A549 (cell line): Measurements from ENCODE around the gene STRBP. TPM values are rescaled to one million over a fixed set of nuclear protein-coding genes. Genes with fewer than 3 reads are reported as not detected.

Experiments used
- ATAC-seq, 2 experiments: fragments of 200-7000 bp in 1 of 2; fragments of >200 bp in 1 of 2; cut with Nextera tagmentation in 1 of 2; cut with Tn5 transposase in 1 of 2; 3 replicates each; pipeline versions ENCODE4 v1.8.0 to v1.9.1; 2018 to 2020; ENCODE audit warnings: mild to moderate bottlenecking in 1 of 2, moderate library complexity in 1 of 2
- CTCF ChIA-PET: fragments of 300-600 bp; sonication (Branson Sonifier 250); formaldehyde crosslinking; extraction: SDS; loops from one replicate; lab custom pipeline; 2021; ENCODE audit warnings: antibody characterized with exemption, inconsistent platforms; lab: Yijun Ruan, JAX
- POLR2A ChIA-PET: fragments of 350-600 bp; formaldehyde crosslinking; extraction: SDS; loops from one replicate; lab custom pipeline; 2021; ENCODE audit warnings: antibody characterized with exemption, inconsistent platforms; lab: Yijun Ruan, JAX
- DNase-seq, 2 experiments: peaks; one replicate each; pipeline versions ENCODE4 v3.0.0 to v3.0.0-alpha.2; 2011 to 2016; ENCODE audit warnings: low read depth in 1 of 2, low spot score in 1 of 2
- FAIRE-seq: peaks from 2 replicates; lab custom pipeline; 2011; peaks lifted over from hg19 to GRCh38; lab: Jason Lieb, UNC
- H3K27ac ChIP-seq, 2 experiments: fragments of >200 bp; sonication (Bioruptor Twin); formaldehyde crosslinking; 3 replicates each; pipeline ENCODE4 v1.5.1; 2016 to 2017
- H3K4me1 ChIP-seq: fragments of >200 bp; sonication (Bioruptor Twin); formaldehyde crosslinking; 3 replicates; pipeline ENCODE4 v1.6.1; 2016
- H3K4me2 ChIP-seq: fragments of >200 bp; sonication (Bioruptor Twin); formaldehyde crosslinking; 3 replicates; pipeline ENCODE4 v1.6.1; 2016
- H3K4me3 ChIP-seq: fragments of >200 bp; sonication (Bioruptor Twin); formaldehyde crosslinking; 3 replicates; pipeline ENCODE4 v1.5.1; 2016
- H3K9me3 ChIP-seq: fragments of >200 bp; sonication (Bioruptor Twin); formaldehyde crosslinking; 3 replicates; pipeline ENCODE4 v1.6.1; 2016
- CBX2 ChIP-seq: fragments of 200-600 bp; sonication (generic); IDR thresholded peaks from 2 replicates; pipeline ENCODE4 v1.6.1; 2016; ENCODE audit warnings: low read depth, mild to moderate bottlenecking, borderline replicate concordance
- CHD4 ChIP-seq: fragments of 200-600 bp; sonication (generic); IDR thresholded peaks from 2 replicates; pipeline ENCODE4 v1.6.1; 2016; ENCODE audit warnings: antibody characterized with exemption, mild to moderate bottlenecking, borderline replicate concordance
- EHF ChIP-seq: fragments of 250-450 bp; sonication (Bioruptor Pico); IDR thresholded peaks from 2 replicates; pipeline ENCODE4 v1.5.0; 2020; ENCODE audit warnings: mild to moderate bottlenecking
- EP300 ChIP-seq, 2 experiments: fragments of >200 bp; sonication (Bioruptor Twin); formaldehyde crosslinking; IDR thresholded peaks; 2 replicates in 1 of 2; 3 replicates in 1 of 2; pipeline ENCODE4 v1.6.1; 2016 to 2017
- FOSB ChIP-seq: fragments of 250-450 bp; sonication (Bioruptor Pico); IDR thresholded peaks from 2 replicates; pipeline ENCODE4 v1.5.0; 2020; ENCODE audit warnings: mild to moderate bottlenecking, moderate library complexity
- FOSL2 ChIP-seq, 2 experiments: fragments of 450-650 bp in 1 of 2; fragments of >200 bp in 1 of 2; sonication (Bioruptor Twin) in 1 of 2; formaldehyde crosslinking; IDR thresholded peaks; 2 replicates each; pipeline versions ENCODE4 v1.5.0 to v1.6.1; 2016 to 2020; ENCODE audit warnings: mild to moderate bottlenecking in 1 of 2, moderate library complexity in 1 of 2
- HDAC2 ChIP-seq: fragments of 200-600 bp; sonication (generic); IDR thresholded peaks from 2 replicates; pipeline ENCODE4 v1.6.1; 2016
- JUNB ChIP-seq: fragments of >200 bp; sonication (Bioruptor Twin); formaldehyde crosslinking; IDR thresholded peaks from 2 replicates; pipeline ENCODE4 v1.6.1; 2016
- MAFK ChIP-seq: fragments of 450-650 bp; IDR thresholded peaks from 2 replicates; pipeline ENCODE4 v1.6.1; 2014; ENCODE audit not compliant: partially characterized antibody
- MYC ChIP-seq: IDR thresholded peaks from 2 replicates; pipeline ENCODE4 v1.6.1; 2012; ENCODE audit warnings: mild to moderate bottlenecking, inconsistent platforms, low read length, improper control_type of control experiment, borderline replicate concordance
- POLR2A ChIP-seq: IDR thresholded peaks from 2 replicates; pipeline ENCODE4 v1.6.1; 2012; ENCODE audit warnings: mild to moderate bottlenecking, low read length
- RAD21 ChIP-seq, 2 experiments: fragments of >200 bp in 1 of 2; sonication (Bioruptor Twin) in 1 of 2; formaldehyde crosslinking in 1 of 2; IDR thresholded peaks in 1 of 2; conservative IDR thresholded peaks in 1 of 2; 2 replicates in 1 of 2; 3 replicates in 1 of 2; pipeline ENCODE4 v1.6.1; 2012 to 2018; ENCODE audit warnings: inconsistent platforms in 1 of 2
- RFX5 ChIP-seq: fragments of 450-650 bp; IDR thresholded peaks from 2 replicates; pipeline ENCODE4 v1.7.1; 2014; ENCODE audit warnings: antibody characterized with exemption, mild to moderate bottlenecking, moderate library complexity
- TP53 ChIP-seq: fragments of 250-450 bp; sonication (Bioruptor Pico); IDR thresholded peaks from 2 replicates; pipeline ENCODE4 v1.5.0; 2021; ENCODE audit warnings: mild to moderate bottlenecking, moderate library complexity
- WGBS: methylation state at CpG from one replicate; pipeline ENCODE4 v1.1.6; 2017; ENCODE audit errors: missing lambda C conversion rate; 5-methylcytosine and 5-hydroxymethylcytosine counted together
- polyA plus RNA-seq, 4 experiments: library from polyadenylated mRNA; depleted of rRNA in 3 of 4; stranded (reverse); fragments of >200 nt; fragmentation: RNase III in 1 of 4; extraction: RNeasy Plus Mini Kit Qiagen cat#74134 plus additional on column Dnase treatment in 1 of 4; gene quantifications; 2 replicates in 3 of 4; 3 replicates in 1 of 4; pipeline ENCODE4 v1.2.3, GENCODE V29; 2011 to 2017
- TF ChIP-seq, protein P1 (sequence below): fragments of >200 bp; sonication (Bioruptor Twin); formaldehyde crosslinking; IDR thresholded peaks from 3 replicates; pipeline ENCODE4 v1.6.1; 2016
- TF ChIP-seq, protein P2 (sequence below): fragments of >200 bp; sonication (Bioruptor Twin); formaldehyde crosslinking; IDR thresholded peaks from 3 replicates; pipeline ENCODE4 v1.5.1; 2016
- TF ChIP-seq, protein P3 (sequence below): IDR thresholded peaks from 2 replicates; pipeline ENCODE4 v1.6.1; 2012
- TF ChIP-seq, protein P4 (sequence below): IDR thresholded peaks from 2 replicates; pipeline ENCODE4 v1.6.1; 2012; ENCODE audit warnings: low read depth, borderline replicate concordance

STRBP gene
- polyA plus RNA-seq, 2 of the 4 experiments (the other 2 are of a cell fraction) = 20.4 to 34.0 TPM

DNA sequence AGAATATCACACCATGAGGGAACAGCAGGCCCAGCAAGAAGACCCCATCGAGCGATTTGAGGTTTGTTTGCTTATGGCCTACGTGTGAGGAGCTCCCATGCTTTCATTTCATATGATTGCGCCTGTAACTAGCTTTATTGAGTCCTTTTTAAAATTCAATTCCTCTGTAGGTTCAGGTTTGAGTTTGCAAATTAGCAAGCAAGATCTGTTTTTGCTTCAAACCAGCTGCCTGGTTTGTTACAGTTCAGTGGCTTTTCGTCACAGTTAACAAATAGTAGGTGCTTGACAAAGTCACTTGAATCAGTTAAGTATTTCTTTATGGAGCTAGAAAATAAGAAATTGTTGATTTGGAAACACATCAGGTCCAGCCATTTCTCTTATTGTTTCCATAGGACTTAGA lies 178.6 kb downstream of the STRBP start:
- DNase-seq (no peak), ATAC-seq (no peak), FAIRE-seq (no peak)
- H3K4me1 ChIP-seq = no peaks in the 10 kb centered on the region
- H3K4me2 ChIP-seq = no peak overlapping the region
- ChIA-PET POLR2A (no interaction called here), CTCF (interaction anchor here (0.6 to 6.7 kb wide), 6 partner anchors 9 to 265 kb away, joined by 3 to 54 read pairs (median 28); partner anchors contain the start of gene CRB2)
- no peak overlapping the region for H3K27ac ChIP-seq
- H3K4me3 ChIP-seq = no peak overlapping the region
- H3K9me3 ChIP-seq = no peaks in the 10 kb centered on the region
- TF ChIP-seq RFX5 (no peak), CHD4 (no peak), EP300 (IDR thresholded peaks at IDR 0.05) (no peak), FOSB (CRISPR knock-in tag) (no peak), MYC (no peak), MAFK (no peak), HDAC2 (no peak)
- TF ChIP-seq, protein P1, sequence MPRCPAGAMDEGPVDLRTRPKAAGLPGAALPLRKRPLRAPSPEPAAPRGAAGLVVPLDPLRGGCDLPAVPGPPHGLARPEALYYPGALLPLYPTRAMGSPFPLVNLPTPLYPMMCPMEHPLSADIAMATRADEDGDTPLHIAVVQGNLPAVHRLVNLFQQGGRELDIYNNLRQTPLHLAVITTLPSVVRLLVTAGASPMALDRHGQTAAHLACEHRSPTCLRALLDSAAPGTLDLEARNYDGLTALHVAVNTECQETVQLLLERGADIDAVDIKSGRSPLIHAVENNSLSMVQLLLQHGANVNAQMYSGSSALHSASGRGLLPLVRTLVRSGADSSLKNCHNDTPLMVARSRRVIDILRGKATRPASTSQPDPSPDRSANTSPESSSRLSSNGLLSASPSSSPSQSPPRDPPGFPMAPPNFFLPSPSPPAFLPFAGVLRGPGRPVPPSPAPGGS = no peak
- TF ChIP-seq, protein P2, sequence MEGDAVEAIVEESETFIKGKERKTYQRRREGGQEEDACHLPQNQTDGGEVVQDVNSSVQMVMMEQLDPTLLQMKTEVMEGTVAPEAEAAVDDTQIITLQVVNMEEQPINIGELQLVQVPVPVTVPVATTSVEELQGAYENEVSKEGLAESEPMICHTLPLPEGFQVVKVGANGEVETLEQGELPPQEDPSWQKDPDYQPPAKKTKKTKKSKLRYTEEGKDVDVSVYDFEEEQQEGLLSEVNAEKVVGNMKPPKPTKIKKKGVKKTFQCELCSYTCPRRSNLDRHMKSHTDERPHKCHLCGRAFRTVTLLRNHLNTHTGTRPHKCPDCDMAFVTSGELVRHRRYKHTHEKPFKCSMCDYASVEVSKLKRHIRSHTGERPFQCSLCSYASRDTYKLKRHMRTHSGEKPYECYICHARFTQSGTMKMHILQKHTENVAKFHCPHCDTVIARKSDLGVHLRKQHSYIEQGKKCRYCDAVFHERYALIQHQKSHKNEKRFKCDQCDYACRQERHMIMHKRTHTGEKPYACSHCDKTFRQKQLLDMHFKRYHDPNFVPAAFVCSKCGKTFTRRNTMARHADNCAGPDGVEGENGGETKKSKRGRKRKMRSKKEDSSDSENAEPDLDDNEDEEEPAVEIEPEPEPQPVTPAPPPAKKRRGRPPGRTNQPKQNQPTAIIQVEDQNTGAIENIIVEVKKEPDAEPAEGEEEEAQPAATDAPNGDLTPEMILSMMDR = no peak
- TF ChIP-seq, protein P3, sequence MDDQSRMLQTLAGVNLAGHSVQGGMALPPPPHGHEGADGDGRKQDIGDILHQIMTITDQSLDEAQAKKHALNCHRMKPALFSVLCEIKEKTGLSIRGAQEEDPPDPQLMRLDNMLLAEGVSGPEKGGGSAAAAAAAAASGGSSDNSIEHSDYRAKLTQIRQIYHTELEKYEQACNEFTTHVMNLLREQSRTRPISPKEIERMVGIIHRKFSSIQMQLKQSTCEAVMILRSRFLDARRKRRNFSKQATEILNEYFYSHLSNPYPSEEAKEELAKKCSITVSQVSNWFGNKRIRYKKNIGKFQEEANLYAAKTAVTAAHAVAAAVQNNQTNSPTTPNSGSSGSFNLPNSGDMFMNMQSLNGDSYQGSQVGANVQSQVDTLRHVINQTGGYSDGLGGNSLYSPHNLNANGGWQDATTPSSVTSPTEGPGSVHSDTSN = no peak
- TF ChIP-seq, all 56 proteins: peak for 0
- 94% methylated on average over 5 of the region's 5 CpGs for WGBS

DNA sequence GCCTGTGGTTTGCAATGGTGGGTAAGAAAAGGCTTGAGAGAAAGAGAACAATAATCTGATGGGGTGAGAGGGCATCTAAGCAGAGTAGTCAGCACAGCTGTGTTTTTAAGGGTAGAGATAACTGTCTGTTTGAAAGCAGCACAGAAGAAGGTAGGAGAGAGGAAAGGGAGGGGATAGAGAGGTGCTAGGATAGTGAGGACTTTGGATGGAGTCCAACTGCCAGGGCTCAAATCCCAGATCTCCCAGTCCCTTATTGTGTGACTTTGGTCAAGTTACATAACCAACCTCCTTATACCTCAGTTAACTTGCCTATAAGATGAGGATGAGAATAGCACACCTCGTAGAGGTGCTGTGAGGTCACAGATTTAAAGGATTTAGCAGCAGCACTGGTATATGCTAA lies 179.3 kb downstream of the STRBP start:
- no peak overlapping the region for H3K27ac ChIP-seq
- ChIA-PET POLR2A (no interaction called here), CTCF (interaction anchor here (4.8 to 6.7 kb wide), 5 partner anchors 8 to 266 kb away, joined by 20 to 54 read pairs (median 40); partner anchors contain the start of gene CRB2)
- ATAC-seq (no peak), DNase-seq (no peak), FAIRE-seq (no peak)
- H3K4me3 ChIP-seq = no peak overlapping the region
- TF ChIP-seq, protein P4, sequence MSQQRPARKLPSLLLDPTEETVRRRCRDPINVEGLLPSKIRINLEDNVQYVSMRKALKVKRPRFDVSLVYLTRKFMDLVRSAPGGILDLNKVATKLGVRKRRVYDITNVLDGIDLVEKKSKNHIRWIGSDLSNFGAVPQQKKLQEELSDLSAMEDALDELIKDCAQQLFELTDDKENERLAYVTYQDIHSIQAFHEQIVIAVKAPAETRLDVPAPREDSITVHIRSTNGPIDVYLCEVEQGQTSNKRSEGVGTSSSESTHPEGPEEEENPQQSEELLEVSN = no peak
- TF ChIP-seq POLR2A (no peak), CBX2 (no peak), HDAC2 (no peak), EP300 (IDR thresholded peaks at IDR 0.05) (no peak), JUNB (no peak), EHF (CRISPR knock-in tag) (no peak)
- H3K4me1 ChIP-seq = no peaks in the 10 kb centered on the region
- WGBS = 93% methylated on average over 1 of the region's 1 CpG
- no peak overlapping the region for H3K4me2 ChIP-seq
- no peaks in the 10 kb centered on the region for H3K9me3 ChIP-seq

DNA sequence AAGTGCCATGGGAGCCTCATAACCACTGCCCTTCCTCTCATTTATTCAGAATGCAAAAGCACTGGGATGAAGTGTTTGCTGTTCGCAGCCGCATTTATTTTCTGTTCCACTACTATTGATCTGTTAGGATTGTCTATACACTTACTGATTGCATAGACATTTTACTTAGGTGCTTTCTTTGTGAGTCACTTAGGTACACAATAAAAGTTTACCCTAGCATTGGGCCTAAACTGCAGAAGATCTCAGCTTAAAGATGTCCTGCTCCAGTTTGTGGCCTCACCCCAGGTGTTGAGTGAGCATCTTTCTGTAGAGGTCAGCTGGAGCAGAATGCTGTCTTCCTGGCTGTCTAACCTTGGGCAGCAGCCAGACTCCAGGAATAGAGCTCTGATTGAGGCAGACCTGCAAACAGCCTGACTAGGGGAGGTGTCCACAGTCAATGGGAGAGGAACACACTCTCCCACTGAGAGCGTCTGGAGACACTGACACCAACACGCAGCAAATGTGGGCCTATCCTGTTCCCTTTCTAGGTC lies 181.0 kb downstream of the STRBP start:
- H3K4me1 ChIP-seq = no peaks in the 10 kb centered on the region
- ATAC-seq = no peak
- WGBS = 97% methylated on average over 4 of the region's 4 CpGs

More for the DNA sequence above, 181.0 kb downstream of the STRBP start:
- CTCF ChIA-PET = interaction anchor here (1.3 to 5.3 kb wide), 2 partner anchors 15 to 262 kb away, joined by 3 to 44 read pairs; no protein-coding TSS in a partner anchor
- H3K9me3 ChIP-seq = no peaks in the 10 kb centered on the region
- no peak overlapping the region for H3K4me3 ChIP-seq
- DNase-seq (no peak), FAIRE-seq (no peak)
- POLR2A ChIA-PET = no interaction called here
- TF ChIP-seq TP53 (CRISPR knock-in tag) = no peak
- TF ChIP-seq RFX5 = no peak
- TF ChIP-seq RAD21 (conservative IDR thresholded peaks at IDR 0.05 in 1 of 2, IDR thresholded peaks at IDR 0.05 in 1 of 2) = no peak
- no peak for TF ChIP-seq FOSL2 (IDR thresholded peaks at IDR 0.05)
- no peak for TF ChIP-seq FOSL2 (CRISPR knock-in tag; IDR thresholded peaks at IDR 0.05)
- H3K27ac ChIP-seq = no peak overlapping the region
- no peak overlapping the region for H3K4me2 ChIP-seq
